C4-2B (cell line): ENCODE results near the gene DZIP1L.

Source experiments
- CTCF ChIP-seq: fragments of 450-650 bp; conservative IDR thresholded peaks from 2 replicates; pipeline ENCODE4 v1.5.1; 2017; ENCODE audit warnings: mild to moderate bottlenecking
- ZFX ChIP-seq: fragments of 450-650 bp; IDR thresholded peaks from 2 replicates; pipeline ENCODE4 v1.6.1; 2017

- TF ChIP-seq CTCF (no peak), ZFX (no peak)
Observed at GRCh38 chr3:138065949-138066348, 49.5 kb downstream of the DZIP1L start.
